Neutrophil (primary cell): Measurements from ENCODE around the gene SLC34A1.

Experiments used
- H3K27ac ChIP-seq: fragments of 200-600 bp; sonication (generic); 2 replicates; pipeline ENCODE4 v1.5.1; 2016; ENCODE audit warnings: mild to moderate bottlenecking, moderate library complexity
- H3K27me3 ChIP-seq: fragments of 200-600 bp; sonication (generic); 2 replicates; pipeline ENCODE4 v1.6.0; 2016; ENCODE audit warnings: mild to moderate bottlenecking
- H3K36me3 ChIP-seq: fragments of 200-600 bp; sonication (generic); 2 replicates; pipeline ENCODE4 v1.5.1; 2017
- H3K4me1 ChIP-seq, 2 experiments: fragments of 200-600 bp in 1 of 2; sonication (generic) in 1 of 2; 1 replicate in 1 of 2; 2 replicates in 1 of 2; pipeline versions ENCODE4 v1.5.1 to v1.6.1; 2013 to 2016; ENCODE audit warnings: low read depth in 1 of 2, low read length in 1 of 2, mild to moderate bottlenecking in 1 of 2, moderate library complexity in 1 of 2; ENCODE audit not compliant: control insufficient read depth in 1 of 2, insufficient read depth in 1 of 2
- H3K4me3 ChIP-seq, 2 experiments: fragments of 200-600 bp in 1 of 2; sonication (generic) in 1 of 2; 1 replicate in 1 of 2; 2 replicates in 1 of 2; pipeline ENCODE4 v1.5.1; 2013 to 2016; ENCODE audit warnings: low read depth in 1 of 2, low read length in 1 of 2, mild to moderate bottlenecking in 1 of 2, moderate library complexity in 1 of 2
- H3K9me3 ChIP-seq: fragments of 200-600 bp; sonication (generic); 2 replicates; pipeline ENCODE4 v1.5.1; 2016
- CTCF ChIP-seq: fragments of 200-600 bp; sonication (generic); IDR thresholded peaks from 2 replicates; pipeline ENCODE4 v1.5.1; 2016; ENCODE audit warnings: antibody characterized with exemption

SLC34A1 gene

GRCh38 chr5:177362610-177363507 lies 21.4 kb upstream of the SLC34A1 start:
- H3K4me1 ChIP-seq = peaks cover 62 to 67% of the 10 kb centered on the region in 2 experiments
- no peaks in the 10 kb centered on the region for H3K9me3 ChIP-seq
- no peaks in the 10 kb centered on the region for H3K27me3 ChIP-seq
- H3K4me3 ChIP-seq = peak overlapping the region; percentile 62 to 82
- TF ChIP-seq CTCF = no peak
- peak overlapping the region; percentile 93 for H3K27ac ChIP-seq
- H3K36me3 ChIP-seq = peaks cover 43% of the 10 kb centered on the region

GRCh38 chr5:177363565-177363964 lies 20.7 kb upstream of the SLC34A1 start:
- Histone ChIP-seq H3K27ac (peak overlapping the region; percentile 93), H3K4me3 (peak overlapping the region; percentile 62 to 82), H3K9me3 (no peaks in the 10 kb centered on the region), H3K36me3 (peaks cover 50% of the 10 kb centered on the region), H3K4me1 (peaks cover 62 to 67% of the 10 kb centered on the region in 2 experiments), H3K27me3 (no peaks in the 10 kb centered on the region)
- no peak for TF ChIP-seq CTCF

GRCh38 chr5:177364159-177364962 lies 19.9 kb upstream of the SLC34A1 start:
- Histone ChIP-seq H3K4me3 (peak overlapping the region in 1 of 2 experiments; percentile 13), H3K9me3 (no peaks in the 10 kb centered on the region), H3K27me3 (no peaks in the 10 kb centered on the region), H3K27ac (peak overlapping the region; percentile 93), H3K36me3 (peaks cover 58% of the 10 kb centered on the region), H3K4me1 (peaks cover 54 to 69% of the 10 kb centered on the region in 2 experiments)
- no peak for TF ChIP-seq CTCF

- peak overlapping the region; percentile 19 for H3K27ac ChIP-seq
- no peaks in the 10 kb centered on the region for H3K27me3 ChIP-seq
- H3K4me3 ChIP-seq = no peak overlapping the region
- peaks cover 42 to 68% of the 10 kb centered on the region in 2 experiments for H3K4me1 ChIP-seq
- H3K36me3 ChIP-seq = peaks cover 68% of the 10 kb centered on the region
- no peak for TF ChIP-seq CTCF
- H3K9me3 ChIP-seq = no peaks in the 10 kb centered on the region
These were observed 18.2 kb upstream of the SLC34A1 start for GRCh38 chr5:177365845-177366527.
